GM19025 (cell line): ENCODE results near the gene MZF1.
"Not testable (repeated sequence)": the region's sequence is repeated elsewhere in the genome, so short reads cannot be mapped to it uniquely, and the experiment has no call there.

Experiments
- ATAC-seq: cut with Tn5 transposase; IDR thresholded peaks from one replicate; pipeline ENCODE4 v1.9.1; 2021; ENCODE audit warnings: mild to moderate bottlenecking, low read depth, moderate library complexity; ENCODE audit not compliant: unreplicated experiment

Gene MZF1

DNA sequence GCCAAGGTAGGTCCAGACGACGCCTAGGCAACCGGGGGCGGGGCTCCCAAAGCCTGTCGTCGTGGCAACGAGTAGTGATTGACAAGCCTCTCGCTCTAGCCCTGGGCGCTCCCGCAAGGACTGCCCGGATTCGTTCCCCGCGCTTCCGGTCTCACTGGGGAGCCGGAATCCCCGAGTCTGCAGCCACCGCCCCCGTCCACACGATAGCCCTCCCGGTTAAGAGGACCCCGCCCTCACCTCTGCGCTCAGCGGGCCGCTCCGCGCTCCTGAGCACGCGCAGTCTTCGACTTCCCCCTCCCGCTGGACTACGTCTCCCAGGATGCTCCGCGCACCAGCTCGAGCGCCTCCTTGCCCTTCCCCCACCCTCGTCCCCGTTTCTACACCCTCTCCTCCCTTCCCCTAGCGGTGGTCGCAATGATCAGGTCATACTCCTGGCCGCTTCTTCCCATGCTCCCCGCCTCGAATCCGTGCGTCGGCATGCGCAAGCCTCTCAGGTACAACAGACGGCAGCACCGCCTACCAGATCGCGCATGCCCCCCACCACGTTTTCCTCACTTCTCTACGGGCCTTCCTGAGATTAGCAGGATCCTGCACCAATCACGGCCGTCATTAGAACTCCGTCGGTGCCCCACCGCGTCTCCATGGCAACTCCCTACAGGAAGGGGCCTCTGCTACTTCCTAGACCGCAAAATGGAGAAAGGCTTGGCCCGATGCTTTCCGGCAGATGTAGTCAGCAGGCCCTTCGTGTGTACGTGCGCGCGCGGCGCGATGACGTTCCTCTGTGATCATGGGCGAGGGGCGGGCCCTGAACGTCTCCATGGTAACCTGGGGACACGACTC is at the start of gene MZF1:
MZF1 (minus strand) TSS at position 518 of the 840 bp plus-strand sequence. CDS start 1,946 bp downstream, outside the sequence.
- ATAC-seq: peak; percentile 54

GRCh38 chr19:58607213-58607612 is 34.1 kb upstream of the MZF1 start:
- ATAC-seq: not testable (repeated sequence)

GRCh38 chr19:58606251-58606896 is 33.2 kb upstream of the MZF1 start:
- ATAC-seq: not testable (repeated sequence)

- ATAC-seq: no peak
Measured at GRCh38 chr19:58586133-58586765, 13.1 kb upstream of the MZF1 start.

DNA sequence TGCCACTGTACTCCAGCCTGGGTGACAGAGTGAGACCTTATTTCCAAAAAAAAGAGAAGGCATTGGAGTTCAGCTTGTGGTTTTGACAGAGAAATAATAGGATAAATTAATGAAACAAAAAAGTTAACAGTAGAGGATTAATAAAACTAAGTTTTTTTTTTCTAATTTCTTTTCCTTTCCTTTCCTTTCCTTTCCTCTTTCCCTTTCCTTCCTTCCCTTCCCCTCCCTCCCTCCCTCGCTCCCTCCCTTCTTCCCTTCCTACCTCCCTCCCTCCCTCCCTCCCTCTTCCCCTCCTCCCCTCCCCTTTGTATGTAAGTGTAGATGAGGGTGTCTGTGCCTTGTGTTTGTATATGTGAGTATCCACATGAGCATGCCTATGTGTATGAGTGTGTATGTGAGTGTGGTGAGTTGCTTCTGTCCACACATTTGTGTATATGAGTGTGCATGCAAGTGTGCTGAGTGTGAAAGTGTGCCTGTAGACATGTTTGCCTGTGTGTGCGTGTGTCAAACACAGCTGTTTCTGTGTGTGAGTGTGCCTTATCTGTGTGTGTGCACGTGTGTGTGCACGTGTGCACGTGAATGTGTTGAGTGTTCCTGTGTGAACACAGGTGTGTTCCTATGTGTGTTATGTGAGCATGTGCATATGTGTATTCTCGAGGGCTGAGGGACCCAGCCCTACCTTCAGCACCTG is 12.5 kb upstream of the MZF1 start:
- ATAC-seq: no peak

DNA sequence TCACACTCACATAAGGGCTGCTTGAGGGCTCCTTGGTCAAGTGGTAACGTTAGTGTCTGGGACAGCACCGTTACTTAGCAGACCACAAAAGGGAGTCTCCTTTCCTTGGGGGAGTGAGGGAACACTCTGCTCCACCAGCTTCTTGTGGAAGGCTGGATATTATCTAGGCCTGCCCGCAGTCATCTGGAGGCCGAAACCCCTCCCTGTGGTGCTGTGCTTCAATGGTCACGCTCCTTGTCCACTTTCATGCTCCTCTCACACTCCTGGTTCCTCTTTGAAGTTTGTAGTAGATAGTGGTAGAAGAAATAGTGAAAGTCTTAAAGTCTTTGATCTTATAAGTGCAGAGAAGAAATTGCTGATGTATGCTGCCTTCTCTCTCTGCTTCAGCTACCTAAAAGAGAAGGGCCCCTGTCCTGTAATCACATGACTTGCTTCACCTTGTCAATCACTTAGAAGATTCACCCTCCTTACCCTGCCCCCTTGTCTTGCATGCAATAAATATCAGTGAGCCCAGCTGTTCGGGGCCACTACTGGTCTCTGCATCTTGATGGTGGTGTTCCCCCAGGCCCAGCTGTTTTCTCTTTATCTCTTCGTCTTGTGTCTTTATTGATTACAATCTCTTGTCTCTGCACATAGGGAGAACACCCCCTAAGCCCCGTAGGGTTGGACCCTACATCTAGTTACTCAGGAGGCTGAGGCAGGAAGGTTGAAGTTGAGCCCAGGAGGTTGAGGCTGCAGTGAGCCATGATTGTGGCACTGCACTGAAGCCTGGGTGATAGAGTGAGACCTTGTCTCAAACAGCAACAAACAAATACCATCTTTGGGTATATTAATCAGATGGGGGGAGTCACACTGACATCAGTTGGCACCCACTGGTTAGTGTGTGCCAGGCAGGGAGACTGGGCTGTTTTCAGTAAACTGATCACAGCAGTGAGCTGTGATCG is 11.6 kb upstream of the MZF1 start:
- ATAC-seq: no peak

DNA sequence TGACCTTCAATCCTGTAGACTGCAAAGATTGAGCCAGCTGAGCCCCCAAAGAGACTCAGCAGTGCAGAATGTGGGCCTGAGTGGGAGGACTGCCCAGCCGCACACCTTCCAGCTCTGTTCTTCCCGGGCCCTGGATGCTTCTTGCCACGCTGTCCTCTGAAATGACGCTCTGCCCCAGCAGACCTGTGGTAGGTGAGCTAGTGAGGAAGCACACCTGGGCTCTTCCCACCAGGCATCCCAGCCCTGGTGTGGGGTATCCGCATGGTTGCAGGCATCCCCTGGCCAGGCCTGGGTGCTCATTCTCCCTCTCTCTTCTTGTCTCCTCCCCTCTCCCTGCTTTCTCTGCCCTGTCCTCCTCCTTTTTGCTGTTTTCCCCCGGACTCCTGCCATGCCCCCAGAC is 9.8 kb upstream of the MZF1 start:
- ATAC-seq: no peak

- ATAC-seq: no peak
Measured at GRCh38 chr19:58581227-58582141, 8.3 kb upstream of the MZF1 start.

DNA sequence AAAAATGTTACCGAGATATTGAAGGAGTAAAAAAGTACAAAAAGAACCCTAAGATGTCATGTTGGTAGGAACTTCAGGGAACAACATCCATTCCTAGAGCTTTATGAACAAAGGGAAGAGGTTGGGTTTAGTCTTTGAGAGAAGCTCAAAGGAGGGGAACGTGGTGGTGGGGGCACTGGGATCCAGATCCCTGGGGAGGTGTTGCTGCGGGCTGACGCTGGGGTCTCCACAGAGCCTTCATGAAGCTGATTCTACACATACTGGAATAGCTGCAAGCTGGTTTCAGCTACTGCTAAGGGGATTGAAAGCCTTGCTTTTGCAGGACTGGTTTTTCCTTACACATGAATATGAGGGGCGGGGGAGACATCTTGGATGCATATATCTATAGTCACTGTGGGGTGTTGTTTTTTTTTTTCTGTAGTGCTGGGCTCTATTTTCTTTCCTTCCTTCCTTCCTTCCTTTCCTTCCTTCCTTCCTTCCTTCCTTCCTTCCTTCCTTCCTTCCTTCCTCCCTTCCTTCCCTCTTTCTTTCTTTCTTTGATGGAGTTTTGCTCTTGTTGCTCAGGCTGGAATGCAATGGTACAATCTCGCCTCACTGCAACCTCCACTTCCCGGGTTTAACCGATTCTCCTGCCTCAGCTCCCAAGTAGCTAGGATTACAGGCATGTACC is 6.5 kb upstream of the MZF1 start:
- ATAC-seq: no peak

DNA sequence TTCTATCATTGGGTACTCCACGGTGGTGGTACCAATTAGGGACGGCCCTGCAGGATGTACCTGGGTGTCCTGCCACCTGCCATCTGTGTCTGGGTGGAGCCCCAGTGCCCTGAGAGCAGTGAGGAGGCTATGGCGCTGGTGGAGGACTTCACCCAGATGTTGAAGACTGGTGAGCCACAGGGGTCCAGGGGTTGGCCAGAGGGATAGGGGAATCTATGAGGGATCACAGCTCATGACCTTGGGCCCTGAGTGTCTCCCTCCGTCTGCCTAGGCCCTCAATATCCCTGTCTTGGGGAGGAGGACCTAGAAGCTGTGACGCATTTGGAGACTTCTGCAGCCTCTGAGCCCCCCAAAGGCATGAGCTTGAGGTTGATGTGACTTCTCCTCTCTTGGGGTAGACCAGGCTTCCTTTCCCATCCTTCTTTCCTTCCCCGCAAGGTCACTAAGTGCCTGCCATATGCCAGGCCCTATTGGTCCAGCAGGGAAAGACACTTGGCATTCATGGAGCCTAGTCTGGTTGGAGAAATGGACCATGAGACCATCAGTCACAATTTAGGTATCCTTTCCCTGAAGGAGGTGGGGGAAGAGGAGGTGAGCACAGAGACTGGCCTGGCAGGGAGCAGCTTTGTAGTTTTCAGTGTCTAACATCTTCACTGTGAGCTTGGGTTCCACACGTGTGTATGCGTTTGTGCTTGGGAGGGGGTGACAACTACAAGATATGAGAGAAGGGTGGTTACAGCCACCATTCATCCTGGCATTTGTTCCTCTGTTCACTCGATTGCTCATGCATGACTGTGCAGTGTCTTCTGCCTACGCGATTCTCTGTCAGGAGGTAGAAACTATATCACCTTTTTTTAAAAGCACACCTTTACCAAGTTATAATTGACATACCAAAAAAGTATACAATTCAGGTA is 5.1 kb upstream of the MZF1 start:
- ATAC-seq: no peak

- ATAC-seq: not testable (repeated sequence)
Measured at GRCh38 chr19:58577581-58577980, 4.4 kb upstream of the MZF1 start.

GRCh38 chr19:58575183-58576041 is 2.3 kb upstream of the MZF1 start:
- peak; percentile 41 for ATAC-seq

DNA sequence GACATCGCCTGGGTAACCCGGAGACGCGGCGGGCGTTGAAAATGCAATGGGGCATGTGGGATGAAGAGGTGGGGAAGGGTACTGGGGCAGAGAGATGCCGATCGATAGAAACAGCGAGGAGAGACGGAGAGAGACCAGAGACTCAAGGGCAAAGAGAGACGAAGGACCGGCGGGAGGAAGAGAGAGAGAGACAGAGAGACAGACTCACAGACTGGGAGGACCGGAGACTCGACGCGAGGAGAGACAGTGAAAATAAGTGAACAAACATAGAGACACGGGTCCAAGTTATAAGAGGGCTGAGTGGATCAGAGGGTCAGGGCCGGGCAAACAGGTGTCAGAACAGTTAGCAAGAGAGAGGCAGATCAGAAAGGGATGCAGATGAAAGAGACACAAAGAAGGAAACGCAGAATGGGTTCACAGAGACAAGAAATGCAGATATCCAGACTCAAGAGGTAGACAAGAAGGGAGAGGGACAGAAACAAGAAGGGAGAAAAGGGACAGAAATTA is 576 bp upstream of the MZF1 start:
- ATAC-seq: no peak

GRCh38 chr19:58572026-58572817 is 913 bp downstream of the MZF1 start:
- ATAC-seq: no peak

- ATAC-seq: no peak
Measured at GRCh38 chr19:58571575-58571947, 1.6 kb downstream of the MZF1 start.
